K562 (cell line): ENCODE data around the gene PDE1C. TPM values are rescaled to one million over a fixed set of nuclear protein-coding genes. Genes with fewer than 3 reads are reported as not detected.

Source experiments
- ADNP ChIP-seq: fragments of 200-800 bp; sonication (Bioruptor generic); IDR thresholded peaks from 2 replicates; pipeline ENCODE4 v1.6.1; 2016; ENCODE audit warnings: missing genetic modification characterization, missing compliant biosample characterization
- GTF2E2 ChIP-seq: fragments of 200-800 bp; sonication (Bioruptor generic); IDR thresholded peaks from 2 replicates; pipeline ENCODE4 v1.6.1; 2016; ENCODE audit warnings: missing genetic modification characterization, missing compliant biosample characterization
- ILF3 ChIP-seq: fragments of 450-650 bp; IDR thresholded peaks from 2 replicates; pipeline ENCODE4 v1.6.1; 2018; ENCODE audit warnings: antibody characterized with exemption, mild to moderate bottlenecking, moderate library complexity, borderline replicate concordance
- SUPT5H ChIP-seq: fragments of 450-650 bp; IDR thresholded peaks from 2 replicates; pipeline ENCODE4 v1.6.1; 2016
- ZNF445 ChIP-seq: fragments of 250-450 bp; sonication (Bioruptor Pico); IDR thresholded peaks from 2 replicates; pipeline ENCODE4 v1.4.0; 2020; ENCODE audit warnings: low read depth, mild to moderate bottlenecking, moderate library complexity
- polyA plus RNA-seq, 8 experiments: library from polyadenylated mRNA; depleted of rRNA in 4 of 8; stranded (reverse) in 5 of 8; unstranded in 3 of 8; fragments of >200 nt; fragmentation: Nextera tagmentation in 2 of 8; fragmentation: Illumina TruSeq in 1 of 8; extraction: Ambion mirVana in 2 of 8; extraction: Trizol in 1 of 8; gene quantifications; 2 replicates each; pipeline versions ENCODE4 v1.2.1 to v1.2.3, GENCODE V29; 2011 to 2014; ENCODE audit warnings: inconsistent platforms in 1 of 8, missing spikeins in 1 of 8
- total RNA-seq, 7 experiments: library from RNA; depleted of rRNA in 6 of 7; stranded (reverse); fragments of >200 nt in 6 of 7; fragmentation: Illumina TruSeq in 2 of 7; extraction: Trizol in 2 of 7; gene quantifications; 2 replicates each; pipeline versions ENCODE4 v1.2.1 to v1.2.3, GENCODE V29; 2011 to 2021; ENCODE audit warnings: low replicate concordance in 1 of 7
- TF ChIP-seq, protein P1 (sequence below): fragments of 450-650 bp; IDR thresholded peaks from 2 replicates; pipeline ENCODE4 v1.6.1; 2016; ENCODE audit warnings: borderline replicate concordance
- TF ChIP-seq, protein P2 (sequence below): IDR thresholded peaks from 3 replicates; pipeline ENCODE4 v1.6.1; 2011; ENCODE audit warnings: borderline replicate concordance, mild to moderate bottlenecking, moderate library complexity; ENCODE audit not compliant: insufficient read length; ENCODE audit errors: extremely low read depth
- TF ChIP-seq, protein P3 (sequence below): fragments of 450-650 bp; IDR thresholded peaks from 2 replicates; pipeline ENCODE4 v1.6.1; 2018; ENCODE audit warnings: mild to moderate bottlenecking, low read depth; ENCODE audit not compliant: partially characterized antibody

PDE1C gene
- total and polyA plus RNA-seq, 9 of the 15 experiments (the other 6 are each of a cell fraction or from before 2014, with no cell fraction given) = under 0.01 to 0.01 TPM; not detected in 7

DNA sequence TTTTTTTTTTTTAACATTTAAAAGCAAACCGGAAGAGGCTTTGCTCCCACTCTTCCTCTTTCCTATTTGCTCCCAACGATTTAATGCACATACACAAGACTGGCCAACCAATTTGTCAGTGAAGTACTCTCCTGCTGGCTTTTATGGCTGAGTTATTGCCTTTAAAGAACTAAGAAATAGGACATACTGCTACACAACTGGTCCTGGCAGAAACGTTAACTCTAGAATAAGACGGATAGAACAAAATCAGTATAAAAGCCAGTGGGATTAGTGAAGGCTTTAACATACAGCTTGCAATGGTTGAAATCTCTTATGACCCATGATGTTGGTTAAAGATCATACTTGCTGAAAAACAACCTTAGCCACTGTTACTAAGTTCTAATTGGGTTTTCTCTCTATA lies 47.2 kb downstream of the PDE1C start (continued):
- TF ChIP-seq, protein P1, sequence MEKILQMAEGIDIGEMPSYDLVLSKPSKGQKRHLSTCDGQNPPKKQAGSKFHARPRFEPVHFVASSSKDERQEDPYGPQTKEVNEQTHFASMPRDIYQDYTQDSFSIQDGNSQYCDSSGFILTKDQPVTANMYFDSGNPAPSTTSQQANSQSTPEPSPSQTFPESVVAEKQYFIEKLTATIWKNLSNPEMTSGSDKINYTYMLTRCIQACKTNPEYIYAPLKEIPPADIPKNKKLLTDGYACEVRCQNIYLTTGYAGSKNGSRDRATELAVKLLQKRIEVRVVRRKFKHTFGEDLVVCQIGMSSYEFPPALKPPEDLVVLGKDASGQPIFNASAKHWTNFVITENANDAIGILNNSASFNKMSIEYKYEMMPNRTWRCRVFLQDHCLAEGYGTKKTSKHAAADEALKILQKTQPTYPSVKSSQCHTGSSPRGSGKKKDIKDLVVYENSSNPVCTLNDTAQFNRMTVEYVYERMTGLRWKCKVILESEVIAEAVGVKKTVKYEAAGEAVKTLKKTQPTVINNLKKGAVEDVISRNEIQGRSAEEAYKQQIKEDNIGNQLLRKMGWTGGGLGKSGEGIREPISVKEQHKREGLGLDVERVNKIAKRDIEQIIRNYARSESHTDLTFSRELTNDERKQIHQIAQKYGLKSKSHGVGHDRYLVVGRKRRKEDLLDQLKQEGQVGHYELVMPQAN = no peak
- TF ChIP-seq ADNP (tag) = no peak
- TF ChIP-seq GTF2E2 (tag) = no peak
- no peak for TF ChIP-seq ILF3
- TF ChIP-seq SUPT5H = no peak
- TF ChIP-seq ZNF445 (CRISPR knock-in tag) = no peak
- TF ChIP-seq, protein P2, sequence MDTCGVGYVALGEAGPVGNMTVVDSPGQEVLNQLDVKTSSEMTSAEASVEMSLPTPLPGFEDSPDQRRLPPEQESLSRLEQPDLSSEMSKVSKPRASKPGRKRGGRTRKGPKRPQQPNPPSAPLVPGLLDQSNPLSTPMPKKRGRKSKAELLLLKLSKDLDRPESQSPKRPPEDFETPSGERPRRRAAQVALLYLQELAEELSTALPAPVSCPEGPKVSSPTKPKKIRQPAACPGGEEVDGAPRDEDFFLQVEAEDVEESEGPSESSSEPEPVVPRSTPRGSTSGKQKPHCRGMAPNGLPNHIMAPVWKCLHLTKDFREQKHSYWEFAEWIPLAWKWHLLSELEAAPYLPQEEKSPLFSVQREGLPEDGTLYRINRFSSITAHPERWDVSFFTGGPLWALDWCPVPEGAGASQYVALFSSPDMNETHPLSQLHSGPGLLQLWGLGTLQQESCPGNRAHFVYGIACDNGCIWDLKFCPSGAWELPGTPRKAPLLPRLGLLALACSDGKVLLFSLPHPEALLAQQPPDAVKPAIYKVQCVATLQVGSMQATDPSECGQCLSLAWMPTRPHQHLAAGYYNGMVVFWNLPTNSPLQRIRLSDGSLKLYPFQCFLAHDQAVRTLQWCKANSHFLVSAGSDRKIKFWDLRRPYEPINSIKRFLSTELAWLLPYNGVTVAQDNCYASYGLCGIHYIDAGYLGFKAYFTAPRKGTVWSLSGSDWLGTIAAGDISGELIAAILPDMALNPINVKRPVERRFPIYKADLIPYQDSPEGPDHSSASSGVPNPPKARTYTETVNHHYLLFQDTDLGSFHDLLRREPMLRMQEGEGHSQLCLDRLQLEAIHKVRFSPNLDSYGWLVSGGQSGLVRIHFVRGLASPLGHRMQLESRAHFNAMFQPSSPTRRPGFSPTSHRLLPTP = no peak
- TF ChIP-seq, protein P3, sequence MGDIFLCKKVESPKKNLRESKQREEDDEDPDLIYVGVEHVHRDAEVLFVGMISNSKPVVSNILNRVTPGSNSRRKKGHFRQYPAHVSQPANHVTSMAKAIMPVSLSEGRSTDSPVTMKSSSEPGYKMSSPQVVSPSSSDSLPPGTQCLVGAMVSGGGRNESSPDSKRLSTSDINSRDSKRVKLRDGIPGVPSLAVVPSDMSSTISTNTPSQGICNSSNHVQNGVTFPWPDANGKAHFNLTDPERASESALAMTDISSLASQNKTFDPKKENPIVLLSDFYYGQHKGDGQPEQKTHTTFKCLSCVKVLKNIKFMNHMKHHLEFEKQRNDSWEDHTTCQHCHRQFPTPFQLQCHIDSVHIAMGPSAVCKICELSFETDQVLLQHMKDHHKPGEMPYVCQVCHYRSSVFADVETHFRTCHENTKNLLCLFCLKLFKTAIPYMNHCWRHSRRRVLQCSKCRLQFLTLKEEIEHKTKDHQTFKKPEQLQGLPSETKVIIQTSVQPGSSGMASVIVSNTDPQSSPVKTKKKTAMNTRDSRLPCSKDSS = no peak
- TF ChIP-seq, all 486 proteins: peak for 0
